ENCODE measurements around the gene GAS7.
"Not testable (repeated sequence)": the region's sequence is repeated elsewhere in the genome, so short reads cannot be mapped to it uniquely, and the experiment has no call there.

The GAS7 gene

DNA sequence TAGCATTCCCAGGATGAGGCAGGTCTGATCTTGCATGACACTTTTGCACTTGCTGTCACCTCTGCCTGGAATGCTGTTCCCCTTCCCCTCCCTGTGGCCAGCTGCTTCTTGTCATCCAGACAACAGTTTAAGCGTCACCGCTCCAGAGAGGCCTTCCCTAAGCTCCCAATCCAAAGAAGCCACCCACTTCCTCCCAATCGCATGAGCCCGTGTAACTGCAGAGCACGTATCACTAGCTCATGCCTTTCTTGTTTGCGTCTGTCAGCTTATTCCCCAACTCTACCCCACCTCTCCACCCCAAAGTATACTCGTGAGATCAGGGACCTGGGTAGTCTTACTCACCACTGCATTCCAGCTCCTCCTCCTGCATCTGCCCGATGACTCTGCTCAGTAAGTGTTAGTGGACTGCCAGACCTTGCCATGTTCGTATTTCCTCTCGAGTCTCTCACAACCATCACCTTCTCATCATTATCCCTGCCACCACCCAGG is 92.8 kb downstream of the GAS7 start:
- DNase-seq: no peak

GRCh38 chr17:10103712-10104111 is 94.7 kb downstream of the GAS7 start:
- DNase-seq: no peak

DNA sequence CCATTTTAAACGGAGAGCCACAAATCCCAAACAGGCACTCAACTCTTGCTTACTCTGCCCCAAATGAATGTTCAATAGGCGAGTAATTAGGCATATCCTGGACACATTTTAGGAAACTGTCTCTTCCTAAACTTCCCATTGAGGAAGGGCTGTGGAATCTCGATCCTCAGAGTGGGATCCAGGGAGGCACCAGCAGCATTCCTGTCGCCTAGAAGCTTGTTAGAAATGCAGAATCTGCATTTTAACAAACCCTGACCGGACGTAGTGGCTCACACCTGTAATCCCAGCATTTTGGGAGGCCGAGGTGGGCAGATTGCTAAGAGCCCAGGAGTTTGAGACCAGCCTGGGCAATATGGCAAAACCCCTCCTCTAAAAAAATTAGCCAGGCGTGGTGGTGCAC is 95.6 kb downstream of the GAS7 start:
- no peak for DNase-seq

DNA sequence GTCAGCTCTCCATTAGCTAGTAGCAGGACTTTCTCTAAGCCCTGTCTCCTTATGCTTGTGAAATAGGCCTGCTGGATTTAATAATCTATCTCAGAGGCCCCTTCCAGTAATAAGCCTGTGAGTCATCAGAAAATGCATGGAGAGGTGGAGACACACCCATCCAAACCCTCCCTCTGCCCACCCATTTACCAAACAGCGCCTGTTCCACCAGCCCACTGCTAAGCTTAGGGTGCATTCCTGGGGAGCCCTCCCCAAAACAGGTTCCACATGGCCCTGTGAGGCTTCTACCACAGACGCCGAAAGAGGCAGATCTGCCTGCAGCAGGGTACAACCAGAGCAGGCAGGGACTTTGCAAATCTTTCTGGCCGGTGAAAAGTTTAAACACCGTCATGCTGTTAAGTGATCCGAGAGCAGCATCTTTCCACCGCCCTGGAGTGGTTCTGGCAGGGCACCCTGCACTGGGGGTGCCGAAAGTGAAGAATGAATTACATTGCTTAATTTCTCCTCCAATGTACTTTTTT is 99.3 kb downstream of the GAS7 start:
- no peak for DNase-seq

DNA sequence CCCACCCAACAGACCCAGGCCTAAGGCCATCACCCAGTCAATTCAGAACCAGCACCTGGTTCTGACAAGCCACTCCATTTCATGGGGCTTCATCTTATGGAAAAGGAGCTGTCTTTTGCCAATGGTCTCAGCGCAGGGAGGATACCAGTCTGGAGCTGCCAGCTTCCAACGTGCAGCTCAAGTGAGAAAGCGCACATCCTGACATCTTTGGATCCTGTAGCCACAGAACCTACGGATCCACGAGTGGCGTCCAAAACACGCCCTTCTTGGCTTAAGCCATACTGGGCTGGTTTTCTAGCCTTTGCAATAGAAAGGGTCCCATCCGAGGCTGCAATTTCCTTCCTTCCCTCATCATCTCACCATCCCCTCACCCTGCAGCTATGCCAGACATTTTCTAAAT is 101.8 kb downstream of the GAS7 start:
- no peak for DNase-seq

DNA sequence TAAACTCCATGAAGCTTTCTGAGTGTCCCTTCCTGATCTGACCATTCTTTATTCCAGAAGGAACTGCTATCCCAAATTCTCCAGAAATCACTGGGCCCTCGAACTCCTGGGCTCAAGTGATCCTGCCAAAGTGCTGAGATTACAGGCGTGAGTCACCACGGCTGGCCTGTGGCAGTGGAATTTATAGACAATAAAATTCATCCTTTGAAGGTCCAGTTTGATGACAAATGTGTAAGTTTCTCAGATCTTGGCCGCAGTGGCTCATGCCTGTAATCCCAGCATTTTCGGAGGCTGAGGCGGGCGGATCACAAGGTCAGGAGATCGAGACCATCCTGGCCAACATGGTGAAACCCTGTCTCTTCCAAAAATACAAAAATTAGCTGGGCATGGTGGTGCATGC is 103.1 kb downstream of the GAS7 start:
- not testable (repeated sequence) for DNase-seq

DNA sequence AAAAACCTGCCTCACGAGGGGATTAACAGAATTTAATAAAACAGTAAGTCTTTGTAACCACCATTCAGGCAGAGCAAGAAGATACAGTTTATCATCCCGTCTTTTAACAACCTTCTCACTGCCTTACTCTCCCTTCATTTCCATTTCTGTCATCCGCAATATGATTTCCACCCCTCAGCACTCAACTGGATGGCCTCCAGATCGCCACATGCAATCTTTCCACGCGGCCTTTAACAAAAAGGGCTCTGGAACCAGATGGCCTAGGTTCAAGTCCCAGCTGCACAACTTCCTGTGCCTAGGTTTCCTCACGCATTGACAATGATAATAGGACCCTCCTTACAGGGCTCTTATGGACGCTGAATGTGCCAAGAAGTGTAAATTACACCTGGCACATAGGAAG is 103.6 kb downstream of the GAS7 start:
- no peak for DNase-seq

DNA sequence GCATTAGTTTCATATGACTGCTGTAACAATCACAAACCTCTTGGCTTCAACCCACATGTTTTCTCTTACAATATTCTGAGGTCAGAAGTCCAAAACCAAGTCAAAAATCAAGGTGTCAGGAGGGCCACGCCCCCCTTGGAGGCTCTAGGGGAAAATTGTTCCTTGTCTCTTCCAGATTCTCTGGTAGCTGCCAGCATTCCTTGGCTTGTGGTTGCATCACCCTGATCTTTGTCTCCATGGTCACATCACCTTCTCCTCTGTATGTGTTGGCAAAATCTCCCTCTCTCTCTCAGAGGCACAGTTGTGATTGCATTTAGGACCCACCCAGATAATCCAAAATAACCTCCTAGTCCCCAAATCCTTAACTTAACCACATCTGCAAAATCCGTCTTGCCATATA is 105.8 kb downstream of the GAS7 start:
- no peak for DNase-seq

GRCh38 chr17:10091046-10091445 is 107.4 kb downstream of the GAS7 start:
- DNase-seq: no peak

DNA sequence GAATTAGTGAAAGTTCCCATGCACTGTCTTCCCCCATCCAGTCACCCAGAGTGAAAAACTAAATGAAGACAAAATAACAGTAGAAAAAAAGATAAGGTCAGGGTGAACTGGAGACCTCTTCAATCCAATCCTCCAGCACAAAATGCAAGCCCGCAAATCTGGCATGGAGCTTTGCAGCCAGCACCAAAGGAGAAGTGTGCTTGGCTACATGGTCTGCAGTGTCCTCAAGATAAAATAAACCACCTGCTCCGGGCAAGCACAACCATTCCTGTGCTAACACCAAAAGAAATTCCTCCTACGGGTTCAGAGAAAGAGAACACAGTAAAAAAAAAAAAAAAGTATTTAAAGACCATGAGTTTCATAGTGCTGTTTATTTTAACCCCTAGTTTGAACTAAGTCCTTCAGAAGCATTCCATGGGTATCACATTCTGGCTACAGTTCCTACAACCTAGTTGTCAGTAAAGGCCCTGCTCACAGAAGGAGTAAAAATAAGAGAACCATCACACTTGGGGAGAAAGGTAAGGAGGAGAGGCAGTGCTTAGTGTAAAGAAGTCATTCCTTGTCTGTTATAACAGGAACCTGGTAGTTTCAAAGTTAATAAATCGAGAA is 109.1 kb downstream of the GAS7 start:
- DNase-seq: no peak

DNA sequence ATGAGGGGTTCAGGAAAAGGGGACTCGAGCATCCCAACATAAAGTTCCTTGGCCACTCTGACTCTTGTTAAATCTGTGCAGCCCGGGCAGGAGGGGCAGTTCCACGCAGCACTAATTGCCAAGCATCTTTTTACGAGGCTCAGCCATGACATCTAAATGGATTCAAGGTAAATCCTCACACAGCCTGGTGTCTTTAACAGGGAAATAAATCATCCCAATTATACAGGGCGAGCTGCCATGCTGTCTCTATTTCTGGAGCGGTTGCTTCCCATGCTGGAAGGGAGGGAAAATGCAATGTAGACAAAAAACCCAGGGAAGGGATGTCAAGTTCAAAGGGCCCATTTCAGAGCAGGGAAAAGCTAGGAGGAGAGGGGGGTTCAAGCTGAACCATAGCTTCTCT is 110.0 kb downstream of the GAS7 start:
- no peak for DNase-seq

- no peak for DNase-seq
These were observed 111.1 kb downstream of the GAS7 start for GRCh38 chr17:10087355-10087754.

GRCh38 chr17:10083864-10084263 is 114.5 kb downstream of the GAS7 start:
- no peak for DNase-seq

DNA sequence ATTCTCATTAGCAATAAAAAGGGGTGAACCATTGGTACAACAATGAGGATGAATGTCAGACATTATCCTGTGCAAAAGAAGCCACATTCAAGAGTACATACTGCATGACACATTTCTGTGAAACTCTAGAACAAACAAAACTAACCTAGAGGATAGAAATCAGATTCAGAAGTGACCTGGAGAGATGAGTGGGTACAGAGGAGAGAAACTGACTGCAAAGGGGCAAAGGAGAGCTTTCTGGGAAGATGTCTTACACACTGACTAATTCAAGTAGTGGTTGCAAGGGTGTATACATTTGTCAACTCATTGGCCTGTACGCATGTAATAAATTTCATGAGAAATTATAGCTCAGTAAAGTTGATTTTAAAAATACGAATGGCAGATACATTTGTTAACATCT is 115.6 kb downstream of the GAS7 start:
- DNase-seq: no peak

DNA sequence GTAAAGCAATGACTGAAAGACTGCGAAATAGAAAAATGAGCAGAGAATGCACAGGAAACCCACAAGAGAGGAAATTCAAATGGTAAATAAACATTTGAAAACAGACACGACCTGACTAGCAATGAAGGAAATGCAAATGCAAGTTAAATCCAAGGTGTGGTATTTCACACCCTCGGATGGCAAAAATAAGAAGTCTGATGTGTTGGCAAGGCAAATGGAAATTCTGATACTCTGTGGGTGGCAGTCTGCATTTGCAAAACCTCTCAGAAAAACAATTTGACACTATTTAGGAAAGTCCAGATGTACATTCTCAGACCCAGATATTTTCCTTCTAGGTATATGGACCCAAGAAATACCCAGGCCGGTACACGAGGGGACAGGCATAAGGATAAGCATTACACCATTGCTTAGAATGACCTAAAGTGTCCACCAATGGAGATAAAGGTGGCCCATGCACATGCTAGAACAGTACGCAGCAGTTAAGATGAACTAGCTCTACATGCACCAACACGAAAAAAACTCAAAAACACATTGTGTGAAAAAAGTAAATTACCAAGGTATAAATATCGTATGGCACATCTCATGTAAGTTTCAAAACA is 116.7 kb downstream of the GAS7 start:
- no peak for DNase-seq

- DNase-seq: no peak
These were observed 120.7 kb downstream of the GAS7 start for GRCh38 chr17:10077561-10078299.

DNA sequence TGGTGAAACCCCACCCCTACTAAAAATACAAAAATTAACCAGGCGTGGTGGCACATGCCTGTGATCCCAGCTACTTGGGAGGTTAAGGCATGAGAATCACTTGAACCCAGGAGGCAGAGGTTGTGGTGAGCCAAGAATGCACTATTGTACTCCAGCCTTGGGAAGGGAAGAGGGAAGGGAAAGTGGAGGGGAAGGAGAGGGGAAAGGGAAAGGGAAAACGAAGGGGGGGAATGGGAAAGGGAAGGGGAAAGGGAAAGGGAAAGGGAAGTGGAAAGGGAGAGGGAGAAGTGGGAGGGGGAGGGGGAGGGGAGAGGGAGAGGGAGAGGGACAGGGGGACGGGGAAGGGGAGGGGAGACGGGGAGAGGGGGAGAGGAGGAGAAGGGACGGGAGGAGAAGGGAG is 122.5 kb downstream of the GAS7 start:
- no peak for DNase-seq

DNA sequence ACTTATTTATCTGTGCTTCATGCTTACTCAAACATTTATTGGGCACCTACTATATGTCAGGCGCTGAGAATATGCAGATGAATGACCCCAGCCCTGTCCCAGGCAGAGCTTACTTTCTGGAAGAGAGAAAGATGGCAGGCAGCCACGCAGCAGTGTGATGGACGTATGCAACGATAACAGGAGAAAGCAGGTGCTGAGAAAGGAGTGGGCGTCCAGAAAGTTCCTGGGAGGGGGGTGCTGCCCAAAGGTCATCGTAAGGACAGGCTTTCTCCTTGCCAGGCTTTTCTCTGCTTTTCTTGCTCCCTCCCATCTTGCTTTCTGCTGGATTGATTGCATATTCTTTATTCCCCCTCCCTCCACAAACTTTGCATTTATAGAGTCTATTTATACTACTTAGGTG is 124.5 kb downstream of the GAS7 start:
- no peak for DNase-seq

- DNase-seq: no peak
These were observed 125.6 kb downstream of the GAS7 start for GRCh38 chr17:10072556-10073425.

DNA sequence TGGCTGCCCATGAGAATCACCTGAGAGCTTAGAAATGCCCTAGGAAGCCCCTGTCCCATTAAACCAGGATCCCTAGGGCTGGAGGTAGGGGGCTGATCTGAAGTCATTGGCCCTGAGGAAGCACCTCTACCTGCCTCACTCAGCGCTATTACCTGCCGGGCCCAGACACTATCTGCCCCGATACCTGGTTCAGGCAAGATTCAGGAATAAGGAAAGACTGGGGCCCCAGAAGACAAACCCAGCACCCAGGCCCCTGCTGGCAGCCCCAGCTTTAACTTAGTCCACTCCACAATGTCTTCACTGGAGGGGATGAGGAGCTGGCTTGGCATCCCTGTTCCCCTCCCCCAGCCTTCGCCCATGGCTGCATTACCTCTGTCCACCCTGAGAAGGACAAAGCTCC is 126.3 kb downstream of the GAS7 start:
- DNase-seq: no peak

DNA sequence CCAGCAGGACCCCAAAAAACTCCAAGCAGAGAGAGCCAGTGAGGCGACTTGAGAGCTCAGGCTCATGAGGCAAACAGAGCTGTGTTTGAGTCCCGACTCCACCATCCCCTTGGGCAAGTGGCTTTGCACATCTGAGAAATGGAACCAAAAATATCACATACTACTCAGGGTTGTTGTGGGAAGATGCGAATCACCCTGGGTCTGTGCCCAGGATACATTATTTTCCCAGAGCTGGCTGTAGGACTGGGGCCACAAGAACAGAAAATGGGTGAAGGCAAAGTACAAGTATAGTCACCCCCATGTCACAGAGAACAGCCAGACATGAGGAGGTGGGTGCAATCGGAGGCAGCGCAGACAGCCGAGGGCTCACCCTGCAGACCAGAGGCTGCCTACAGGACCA is 127.3 kb downstream of the GAS7 start:
- DNase-seq: no peak

- no peak for DNase-seq
These were observed 127.7 kb downstream of the GAS7 start for GRCh38 chr17:10070690-10071089.

DNA sequence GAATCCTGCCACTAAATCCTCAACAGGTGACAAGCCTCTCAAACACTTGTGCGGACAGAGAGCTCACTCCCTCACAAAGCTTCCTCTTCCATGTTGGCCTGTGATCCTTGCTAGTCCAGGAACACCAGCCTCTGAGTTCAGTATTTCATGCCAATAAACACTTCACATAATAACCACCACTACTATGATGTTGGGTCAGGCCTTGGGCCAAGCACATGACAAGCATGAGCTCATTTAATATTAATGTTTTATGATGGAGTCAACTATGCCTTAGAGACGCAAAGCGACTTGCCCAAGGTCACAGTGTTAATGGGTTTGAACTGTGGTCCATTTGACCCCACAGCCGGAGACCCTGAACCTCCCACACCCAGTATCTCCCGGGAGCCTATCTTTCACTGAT is 129.1 kb downstream of the GAS7 start:
- no peak for DNase-seq

Data from stimulated activated CD8-positive, alpha-beta memory T cell treated with anti-CD3 and anti-CD28 coated beads, Interleukin-4, amount 100 ng/mL, for 48 hours (primary cell).